Measurements from ENCODE around the gene TMEM181.
A peak's percentile ranks its signal among the peaks of the same experiment; 100 is the strongest.
"Not testable (repeated sequence)": the region's sequence is repeated elsewhere in the genome, so short reads cannot be mapped to it uniquely, and the experiment has no call there.

The TMEM181 gene

DNA sequence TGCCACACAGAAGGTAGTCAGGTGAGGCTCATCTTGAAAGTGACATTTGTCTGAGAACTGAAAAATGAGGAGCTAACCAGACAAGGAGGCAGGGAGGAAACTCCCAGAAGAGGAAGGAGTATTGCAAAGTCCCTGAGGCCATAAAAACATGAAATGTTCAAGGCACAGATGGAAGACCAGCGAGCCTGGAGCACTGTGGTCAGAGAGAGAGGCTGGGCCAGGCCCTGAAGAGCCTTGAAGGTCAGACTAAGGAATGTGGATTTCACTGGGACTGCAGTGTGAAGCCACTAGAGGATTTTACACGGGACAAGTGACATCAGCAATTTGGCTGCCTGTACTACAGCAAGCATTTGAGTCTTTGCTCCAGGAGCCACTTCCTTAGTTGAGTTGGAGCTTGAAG is 21.1 kb upstream of the TMEM181 start:
- DNase-seq: peak; percentile 30

DNA sequence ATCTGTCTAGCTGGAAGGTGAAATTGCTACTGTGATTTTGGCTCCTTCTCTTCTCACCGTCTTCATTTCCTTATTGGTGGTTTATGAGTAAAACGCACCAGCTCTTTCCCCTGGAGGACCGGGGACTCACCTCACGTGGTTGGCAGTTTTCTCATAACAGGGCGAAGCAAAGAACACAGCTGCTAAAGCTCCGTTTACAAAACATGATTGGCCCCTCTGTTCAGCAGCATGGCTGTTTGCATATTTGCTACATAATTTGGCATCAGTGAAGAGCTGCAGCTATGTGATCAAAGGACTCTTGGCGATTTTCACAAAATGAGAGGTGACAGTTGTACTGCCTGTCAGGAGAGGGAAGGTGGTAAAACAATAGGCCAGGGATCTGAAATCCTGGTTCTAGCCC is 20.5 kb upstream of the TMEM181 start:
- DNase-seq: no peak

DNA sequence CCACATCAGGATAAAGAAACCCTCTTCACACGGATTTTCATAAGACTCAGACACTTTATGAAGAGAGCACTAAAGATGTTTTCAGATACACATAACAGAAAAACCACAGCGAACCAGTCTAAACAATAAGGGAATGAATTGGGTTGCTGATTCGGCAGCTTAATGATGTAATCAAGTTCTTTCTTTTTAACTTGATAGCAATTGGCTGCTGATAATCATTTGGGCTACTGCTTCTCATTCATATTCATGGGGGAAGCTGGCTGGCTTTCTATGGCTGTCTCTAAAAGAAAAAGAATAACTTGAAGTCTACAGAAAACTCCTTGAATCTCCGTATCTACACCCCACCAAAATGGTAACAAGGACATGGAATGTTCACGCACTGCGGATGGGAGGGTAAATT is 20.0 kb upstream of the TMEM181 start:
- DNase-seq: no peak

GRCh38 chr6:158543606-158544185 is 16.2 kb upstream of the TMEM181 start:
- no peak for DNase-seq

DNA sequence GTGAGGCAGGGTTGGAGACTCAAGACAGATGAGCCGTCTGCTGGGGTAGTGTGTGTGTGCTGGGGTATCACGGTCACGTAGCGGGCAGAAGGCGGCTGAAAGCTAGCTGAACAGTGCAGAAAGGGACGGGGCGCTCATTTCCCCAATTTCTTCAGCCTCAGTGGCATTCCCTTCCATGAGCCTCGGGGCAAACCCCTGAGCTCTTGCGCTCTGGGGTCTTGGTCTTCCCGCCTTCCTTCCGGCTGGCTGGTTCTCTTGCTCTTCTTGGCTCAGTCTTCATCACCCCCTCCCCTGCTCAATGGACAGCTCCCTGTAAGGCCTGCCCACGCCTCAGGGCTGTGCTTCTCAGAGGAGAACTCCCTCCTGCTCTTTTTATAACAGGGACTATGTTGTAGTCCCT is 15.5 kb upstream of the TMEM181 start:
- no peak for DNase-seq

GRCh38 chr6:158545043-158545966 is 14.6 kb upstream of the TMEM181 start:
- DNase-seq: no peak

- DNase-seq: no peak
Observed at GRCh38 chr6:158548418-158549161, 11.3 kb upstream of the TMEM181 start.

DNA sequence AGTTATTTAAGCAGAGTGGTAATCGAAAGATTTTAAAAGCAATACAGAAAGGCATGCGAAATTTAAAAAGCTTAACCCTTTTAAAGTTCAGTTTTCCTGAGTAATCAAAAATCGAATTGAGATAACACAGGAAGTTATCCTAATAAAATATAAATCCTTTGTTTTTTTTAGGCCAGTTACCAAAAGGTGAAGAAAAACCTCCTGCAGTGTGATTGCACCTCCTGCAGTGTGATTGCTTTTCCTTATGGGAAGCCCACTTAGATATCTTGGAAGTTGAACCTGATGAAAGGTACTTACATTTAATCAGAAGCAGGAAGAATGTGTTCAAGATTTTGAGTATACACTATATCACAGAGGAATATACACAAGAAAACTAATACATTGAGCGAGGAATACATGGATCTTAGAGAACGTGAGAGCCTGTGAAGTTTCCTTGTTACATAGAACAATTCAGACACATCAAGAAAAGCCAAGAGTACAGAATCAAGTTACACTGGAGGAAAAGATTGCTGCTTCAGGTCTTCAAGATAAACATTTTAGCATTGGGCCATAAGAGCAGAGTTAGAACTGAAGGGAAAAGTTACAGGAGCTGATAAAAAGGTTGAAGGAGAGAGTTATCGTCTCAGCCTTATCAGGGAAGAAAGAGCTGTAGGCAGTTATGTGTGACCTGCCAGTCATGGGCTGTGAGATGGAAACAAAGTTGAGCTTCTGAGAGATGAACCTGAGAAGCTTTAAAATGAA is 7.7 kb upstream of the TMEM181 start:
- DNase-seq: no peak

GRCh38 chr6:158552796-158553138 is 7.1 kb upstream of the TMEM181 start:
- DNase-seq: no peak

GRCh38 chr6:158554611-158555361 is 5.1 kb upstream of the TMEM181 start:
- no peak for DNase-seq

DNA sequence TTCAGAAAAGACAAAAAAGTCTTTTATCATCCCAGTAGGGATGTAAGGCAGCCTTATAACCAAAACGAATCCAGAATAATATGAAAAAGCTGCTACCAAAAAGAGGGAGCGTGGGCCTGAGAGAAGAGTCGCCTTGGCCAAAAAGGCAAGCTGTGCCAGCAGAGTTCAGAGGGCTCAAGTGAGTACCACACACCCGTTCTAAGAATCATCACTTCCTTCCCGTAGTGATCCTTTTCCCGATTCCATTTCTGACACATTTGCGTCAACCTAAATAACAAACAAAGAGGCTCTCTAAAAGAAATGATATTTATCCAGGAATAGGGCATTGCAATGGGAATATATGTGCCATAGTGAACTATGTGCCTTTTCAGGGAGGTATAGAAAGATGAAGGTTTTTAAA is 3.8 kb upstream of the TMEM181 start:
- no peak for DNase-seq

DNA sequence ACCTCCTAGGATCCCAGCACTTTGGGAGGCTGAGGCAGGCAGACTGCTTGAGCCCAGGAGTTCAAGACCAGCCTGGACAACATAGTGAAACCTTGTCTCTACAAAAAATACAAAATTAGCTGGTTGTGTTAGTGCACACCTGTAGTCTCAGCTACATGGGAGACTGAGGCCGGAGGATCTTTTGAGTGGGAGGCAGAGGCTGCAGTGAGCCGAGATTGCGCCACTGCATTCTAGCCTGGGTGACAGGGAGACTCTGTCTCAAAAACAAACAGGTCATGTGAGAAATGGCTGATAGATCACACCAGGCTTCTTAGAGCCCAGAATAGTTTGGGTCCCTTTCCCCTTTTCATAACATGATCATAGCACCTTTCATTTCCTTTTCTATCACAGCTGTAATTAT is 2.8 kb upstream of the TMEM181 start:
- DNase-seq: not testable (repeated sequence)

DNA sequence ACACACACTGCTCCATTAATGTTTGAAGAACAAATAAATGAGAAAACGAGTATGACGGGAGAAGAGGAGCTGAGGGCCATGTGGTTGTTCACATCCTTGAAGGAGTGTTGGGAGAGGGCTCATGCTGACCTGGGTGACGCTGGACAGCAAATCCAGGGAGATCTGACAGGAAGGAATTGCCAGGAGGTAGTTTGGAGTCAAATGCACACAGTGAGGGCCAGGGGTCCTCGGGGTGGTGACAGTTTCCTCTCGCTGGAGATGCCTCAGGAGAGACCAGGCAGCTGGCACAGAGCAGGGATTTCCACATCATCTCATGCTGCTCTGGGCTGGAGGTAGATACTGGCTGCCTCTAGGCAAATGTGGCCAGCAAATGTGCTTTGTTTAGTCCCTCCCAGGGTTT is 2.0 kb upstream of the TMEM181 start:
- DNase-seq: peak; percentile 50

DNA sequence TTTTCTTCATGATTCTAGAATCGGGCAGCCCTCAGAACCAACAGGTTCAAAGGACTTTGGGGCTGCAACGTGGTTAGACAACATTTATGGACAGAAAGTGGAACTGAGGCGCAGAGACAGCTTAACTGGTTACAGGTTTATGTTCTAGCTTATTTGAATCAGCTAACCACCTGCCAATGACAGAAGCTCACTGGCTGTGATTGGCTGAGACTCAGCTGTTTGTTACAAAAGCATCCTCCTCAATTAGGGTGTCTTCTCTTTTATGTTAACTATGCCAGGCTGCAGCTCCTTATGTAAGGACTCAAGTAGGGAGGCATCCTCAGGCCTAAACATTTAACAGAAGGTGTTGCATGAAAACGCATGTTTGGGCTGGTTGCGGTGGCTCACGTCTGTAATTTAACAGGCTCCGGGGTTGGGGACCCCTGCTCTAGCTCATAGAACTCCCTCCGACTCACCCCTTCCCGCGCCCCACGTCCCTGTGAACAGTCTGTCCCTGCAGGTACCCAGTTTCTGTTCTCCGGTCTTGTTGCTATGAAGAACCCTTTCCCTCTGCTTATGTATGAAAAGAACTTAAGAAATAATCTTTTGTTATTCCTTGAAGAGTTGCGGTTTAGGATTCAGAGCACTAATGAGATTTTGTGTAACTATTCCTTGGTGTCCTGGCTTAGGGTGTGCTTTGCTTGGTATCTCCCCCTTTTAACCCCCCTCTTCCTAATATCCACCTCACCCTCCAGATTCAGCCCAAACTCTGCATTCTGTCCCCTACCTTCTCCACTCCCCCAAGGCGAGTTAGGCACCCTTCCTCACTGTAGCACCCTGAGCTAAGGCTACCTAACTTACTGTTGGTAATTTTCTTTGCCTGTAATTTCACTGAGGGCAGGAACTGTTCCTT is 1.2 kb upstream of the TMEM181 start:
- DNase-seq: peak; percentile 51

GRCh38 chr6:158559338-158559894 is 475 bp upstream of the TMEM181 start:
- DNase-seq: no peak

GRCh38 chr6:158560836-158561320 is 987 bp downstream of the TMEM181 start:
- peak; percentile 67 for DNase-seq

GRCh38 chr6:158561321-158561884 is 1.5 kb downstream of the TMEM181 start:
- DNase-seq: peak; percentile 53

- no peak for DNase-seq
Observed at GRCh38 chr6:158561938-158562337, 2.0 kb downstream of the TMEM181 start.

DNA sequence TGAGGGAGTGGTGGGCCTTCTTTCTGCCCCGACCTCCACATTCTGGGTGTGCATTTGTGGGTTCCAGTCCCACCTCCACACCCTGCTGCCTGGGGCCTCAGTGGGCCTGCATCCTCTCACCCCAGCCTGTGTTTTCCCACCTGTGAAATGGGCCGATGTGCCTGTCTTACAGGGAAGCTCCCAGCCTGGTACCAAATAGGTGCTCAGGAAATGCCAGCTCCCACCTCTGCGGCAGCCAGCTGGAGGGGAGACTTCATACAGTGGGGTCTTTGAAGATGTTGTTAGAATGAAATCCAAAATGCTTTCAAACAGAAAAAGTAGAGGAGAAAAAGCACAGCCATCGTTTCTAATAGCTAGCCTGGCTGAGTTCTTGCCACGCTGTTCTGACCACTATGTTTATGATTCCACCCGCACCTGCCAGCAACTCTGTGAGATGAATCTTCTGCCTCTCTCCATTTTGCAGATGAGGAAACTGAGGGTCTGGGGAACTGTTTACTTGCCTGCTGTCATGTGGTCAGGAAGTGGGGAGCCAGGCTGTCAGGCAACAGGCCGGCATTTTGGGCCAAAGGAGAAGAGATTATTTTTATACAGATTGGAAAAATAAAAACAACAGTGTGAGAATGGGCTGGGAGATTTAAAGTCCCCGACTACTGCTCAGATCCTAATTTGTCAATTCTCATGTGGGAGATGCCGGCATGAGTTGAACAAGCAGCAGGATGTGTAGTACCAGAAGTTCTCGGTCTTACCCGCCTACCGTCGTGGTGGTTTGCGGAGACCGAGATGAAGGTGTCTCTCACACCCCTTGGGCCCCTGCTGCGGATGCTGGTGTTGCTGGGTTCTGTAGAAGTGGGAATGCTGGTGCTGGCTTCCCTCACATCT is 4.6 kb downstream of the TMEM181 start:
- no peak for DNase-seq

GRCh38 chr6:158565122-158565429 is 5.2 kb downstream of the TMEM181 start:
- no peak for DNase-seq

Measured in activated CD8-positive, alpha-beta memory T cell treated with anti-CD3 and anti-CD28 coated beads for 24 hours (primary cell).